GM12878 (cell line): ENCODE data around the gene DUSP22. TPM values are rescaled to one million over a fixed set of nuclear protein-coding genes. Genes with fewer than 3 reads are reported as not detected.

Source experiments
- ATAC-seq: fragments of 200-7000 bp; cut with Tn5 transposase; 3 replicates; pipeline ENCODE4 v1.9.1; 2020; ENCODE audit warnings: mild to moderate bottlenecking, moderate library complexity
- BruUV-seq: library from RNA; stranded (reverse); fragments of 400-500 nt; replicated peaks from 2 replicates; lab custom pipeline; 2021; lab: Mats Ljungman, UMichigan
- CTCF ChIA-PET: fragments of 300-600 bp; sonication (Branson Sonifier 250); formaldehyde crosslinking; extraction: SDS; loops from one replicate; lab custom pipeline; 2021; ENCODE audit warnings: inconsistent platforms; lab: Yijun Ruan, JAX
- POLR2A ChIA-PET: fragments of 350-600 bp; formaldehyde crosslinking; extraction: SDS; loops from one replicate; lab custom pipeline; 2021; ENCODE audit warnings: inconsistent platforms; lab: Charles Lee
- RAD21 ChIA-PET: fragments of 300-600 bp; sonication (Branson Sonifier 250); formaldehyde crosslinking; loops from one replicate; lab custom pipeline; 2023; ENCODE audit warnings: antibody characterized with exemption; ENCODE audit not compliant: unreplicated experiment; lab: Charles Lee
- SMC1A ChIA-PET: fragments of 300-600 bp; sonication (Branson Sonifier 250); formaldehyde crosslinking; loops from one replicate; lab custom pipeline; 2023; ENCODE audit not compliant: unreplicated experiment, uncharacterized antibody; lab: Charles Lee
- DNase-seq: peaks from one replicate; pipeline ENCODE4 v3.0.0-alpha.2; 2011; ENCODE audit warnings: low read depth, low spot score
- FAIRE-seq: peaks from 3 replicates; lab custom pipeline; 2011; peaks lifted over from hg19 to GRCh38; lab: Jason Lieb, UNC
- H2AFZ ChIP-seq: 2 replicates; pipeline ENCODE4 v1.6.0; 2011; ENCODE audit warnings: low read depth, low read length, control low read depth; ENCODE audit not compliant: control insufficient read depth
- H3K27ac ChIP-seq: 2 replicates; pipeline ENCODE4 v1.5.1; 2011; ENCODE audit warnings: control low read depth; ENCODE audit not compliant: control insufficient read depth, insufficient read depth
- H3K27me3 ChIP-seq, 2 experiments: replicated peaks in 1 of 2; 2 replicates each; pipeline versions ENCODE4 v1.6.0 to v1.6.1; 2011; ENCODE audit warnings: low read length in 1 of 2; ENCODE audit not compliant: control insufficient read depth in 2 of 2, insufficient read depth in 2 of 2
- H3K36me3 ChIP-seq, 2 experiments: 2 replicates each; pipeline ENCODE4 v1.5.1; 2011; ENCODE audit warnings: low read length in 1 of 2; ENCODE audit not compliant: control insufficient read depth in 2 of 2, insufficient read depth in 2 of 2
- H3K4me1 ChIP-seq: 2 replicates; pipeline ENCODE4 v1.6.1; 2011; ENCODE audit warnings: mild to moderate bottlenecking, low read length, moderate library complexity, mixed read lengths; ENCODE audit not compliant: control insufficient read depth, insufficient read depth
- H3K4me2 ChIP-seq: 2 replicates; pipeline ENCODE4 v1.6.0; 2011; ENCODE audit warnings: control low read depth; ENCODE audit not compliant: control insufficient read depth, insufficient read depth
- H3K4me3 ChIP-seq: fragments of 200-600 bp; sonication (generic); 2 replicates; pipeline ENCODE4 v1.5.1; 2016
- H3K79me2 ChIP-seq: 2 replicates; pipeline ENCODE4 v1.6.0; 2011; ENCODE audit warnings: low read length; ENCODE audit not compliant: control insufficient read depth, insufficient read depth
- H3K9ac ChIP-seq: 2 replicates; pipeline ENCODE4 v1.8.0; 2011; ENCODE audit warnings: low read length, control low read depth, mixed read lengths; ENCODE audit not compliant: control insufficient read depth, insufficient read depth
- H3K9me3 ChIP-seq: replicated peaks from 3 replicates; pipeline ENCODE4 v1.5.1; 2011; ENCODE audit warnings: mild to moderate bottlenecking, low read length; ENCODE audit not compliant: control insufficient read depth, insufficient read depth
- H4K20me1 ChIP-seq: 2 replicates; pipeline ENCODE4 v1.6.0; 2011; ENCODE audit not compliant: control insufficient read depth, insufficient read depth
- CBX5 ChIP-seq: sonication (generic); IDR thresholded peaks from 2 replicates; pipeline ENCODE4 v1.6.1; 2016; ENCODE audit warnings: low read depth, moderate library complexity, mild to moderate bottlenecking, inconsistent platforms
- CHD4 ChIP-seq: fragments of 200-600 bp; sonication (generic); IDR thresholded peaks from 2 replicates; pipeline ENCODE4 v1.6.1; 2016; ENCODE audit warnings: mild to moderate bottlenecking
- EED ChIP-seq: sonication (generic); IDR thresholded peaks from 2 replicates; pipeline ENCODE4 v1.6.1; 2016; ENCODE audit warnings: antibody characterized with exemption, low read depth
- FOXM1 ChIP-seq: IDR thresholded peaks from 2 replicates; pipeline ENCODE4 v1.6.1; 2012; ENCODE audit warnings: low read depth, mild to moderate bottlenecking, inconsistent platforms, low read length, moderate library complexity
- HCFC1 ChIP-seq: fragments of 150-350 bp; IDR thresholded peaks from 2 replicates; pipeline ENCODE4 v1.6.1; 2014; ENCODE audit warnings: low read length
- HDAC2 ChIP-seq: fragments of 200-600 bp; sonication (generic); IDR thresholded peaks from 2 replicates; pipeline ENCODE4 v1.6.1; 2017
- HDGF ChIP-seq: fragments of 450-650 bp; IDR thresholded peaks from 2 replicates; pipeline ENCODE4 v1.6.1; 2016; ENCODE audit warnings: antibody characterized with exemption
- IRF3 ChIP-seq: fragments of 450-650 bp; IDR thresholded peaks from 2 replicates; pipeline ENCODE4 v1.6.1; 2014; ENCODE audit warnings: mild to moderate bottlenecking
- MYC ChIP-seq: IDR thresholded peaks from 2 replicates; pipeline ENCODE4 v1.6.1; 2011; ENCODE audit warnings: mild to moderate bottlenecking, low read length, moderate library complexity, inconsistent platforms; ENCODE audit not compliant: insufficient read depth, insufficient replicate concordance, insufficient read length, severe bottlenecking
- SMARCA5 ChIP-seq: fragments of 450-650 bp; IDR thresholded peaks from 2 replicates; pipeline ENCODE4 v1.6.1; 2017; ENCODE audit warnings: mild to moderate bottlenecking
- ZBTB40 ChIP-seq: fragments of 450-650 bp; IDR thresholded peaks from 2 replicates; pipeline ENCODE4 v1.6.1; 2016; ENCODE audit warnings: mild to moderate bottlenecking, moderate library complexity, borderline replicate concordance
- ZNF622 ChIP-seq: fragments of 450-650 bp; IDR thresholded peaks from 2 replicates; pipeline ENCODE4 v1.6.1; 2017; ENCODE audit warnings: mild to moderate bottlenecking, inconsistent platforms
- WGBS: methylation state at CpG from one replicate; pipeline ENCODE4 v1.1.6; 2016; ENCODE audit warnings: low lambda C conversion rate; ENCODE audit not compliant: insufficient replicate concordance, insufficient coverage; ENCODE audit errors: missing lambda C conversion rate; 5-methylcytosine and 5-hydroxymethylcytosine counted together
- in situ Hi-C: fragments of 300-500 bp; cut with MboI; formaldehyde crosslinking; loops from 9 replicates; pipeline ENCODE4 v1.14.3; 2018; ENCODE audit warnings: mixed read lengths
- intact Hi-C: fragments of 100-400 bp; cut with micrococcal nuclease; formaldehyde crosslinking; loops from one replicate; pipeline ENCODE4 v1.14.2; 2022; ENCODE audit not compliant: unreplicated experiment
- polyA plus RNA-seq, 11 experiments: library from polyadenylated mRNA; depleted of rRNA in 4 of 11; unstranded in 6 of 11; stranded (reverse) in 5 of 11; fragments of >200 nt; fragmentation: Nextera tagmentation in 4 of 11; fragmentation: Illumina TruSeq in 1 of 11; extraction: Ambion mirVana in 4 of 11; extraction: Trizol in 1 of 11; gene quantifications; 1 replicate in 1 of 11; 2 replicates in 10 of 11; pipeline versions ENCODE4 v1.2.1 to v1.2.3, GENCODE V29; 2011 to 2016; ENCODE audit warnings: inconsistent platforms in 2 of 11, missing spikeins in 2 of 11, low read depth in 1 of 11
- total RNA-seq, 4 experiments: library from RNA; depleted of rRNA in 3 of 4; stranded (reverse); fragments of >200 nt in 3 of 4; fragmentation: Illumina TruSeq in 1 of 4; extraction: Trizol in 1 of 4; gene quantifications; 2 replicates each; pipeline versions ENCODE4 v1.2.1 to v1.2.3, GENCODE V29; 2013 to 2021

DUSP22 gene
- total and polyA plus RNA-seq, 10 of the 15 experiments (the other 5 are each of a cell fraction or from before 2014, with no cell fraction given) = 78.9 to 156 (median 107) TPM

- in situ Hi-C loops (no loop called here), intact Hi-C loops (loop anchor here (1.0 kb wide), 2 partner anchors 35 to 99 kb away; partner anchors contain the start of gene DUSP22)
- ChIA-PET RAD21 (interaction anchor here (0.7 to 8.2 kb wide), 23 partner anchors 9 to 198 kb away, joined by 3 to 170 read pairs (median 8); partner anchors contain the start of genes DUSP22 and IRF4), CTCF (interaction anchor here (1.3 to 8.5 kb wide), 11 partner anchors 9 to 100 kb away, joined by 3 to 83 read pairs (median 8); no protein-coding TSS in a partner anchor), POLR2A (interaction anchor here (1.2 to 8.4 kb wide), 11 partner anchors 10 to 109 kb away, joined by 3 to 165 read pairs (median 12); partner anchors contain the start of gene DUSP22), SMC1A (interaction anchor here (0.6 to 17.1 kb wide), 23 partner anchors 9 to 147 kb away, joined by 3 to 707 read pairs (median 4); partner anchors contain the start of gene IRF4)
- H3K36me3 ChIP-seq = peaks cover 21 to 22% of the 10 kb centered on the region in 2 experiments
- H3K9ac ChIP-seq = peak overlapping the region; percentile 84
- H4K20me1 ChIP-seq = no peaks in the 10 kb centered on the region
- H3K27ac ChIP-seq = peak overlapping the region; percentile 97
- H2AFZ ChIP-seq = no peak overlapping the region
- H3K4me1 ChIP-seq = peaks cover 85% of the 10 kb centered on the region
- DNase-seq (no peak), FAIRE-seq (no peak), ATAC-seq (peak; percentile 0)
- no peak overlapping the region for H3K4me3 ChIP-seq
- WGBS = 28% methylated on average over 10 of the region's 10 CpGs
- TSS peak; percentile 82 for BruUV-seq
- peak overlapping the region; percentile 80 for H3K4me2 ChIP-seq
- H3K27me3 ChIP-seq = no peaks in the 10 kb centered on the region
- H3K9me3 ChIP-seq = no peaks in the 10 kb centered on the region
- peaks cover 77% of the 10 kb centered on the region for H3K79me2 ChIP-seq
- 0 out of 2 replicates have a peak, but pooled peaks have one; percentile 39 for TF ChIP-seq ZBTB40
- TF ChIP-seq CBX5 = no peak
- no peak for TF ChIP-seq FOXM1
- no peak for TF ChIP-seq ZNF622
- TF ChIP-seq SMARCA5 = peak; percentile 60
- 0 out of 2 replicates have a peak, but pooled peaks have one; percentile 23 for TF ChIP-seq CHD4
- TF ChIP-seq IRF3 = no peak
- TF ChIP-seq EED = no peak
- peak; percentile 58; the same call in 1 of the 2 replicates for TF ChIP-seq HDGF
- TF ChIP-seq HCFC1 = 0 out of 2 replicates have a peak, but pooled peaks have one; percentile 0
- peak; percentile 39 for TF ChIP-seq MYC
- TF ChIP-seq HDAC2 = peak; percentile 24; the same call in 1 of the 2 replicates
These were observed 35.3 kb downstream of the DUSP22 start for GRCh38 chr6:327538-328116.
